Activated gamma-delta T cell (primary cell): ENCODE data around the gene C1orf185.
"Not testable (repeated sequence)": the region's sequence is repeated elsewhere in the genome, so short reads cannot be mapped to it uniquely, and the experiment has no call there.

Source experiments
- DNase-seq: peaks from one replicate; lab custom pipeline; 2025; lab: John Stamatoyannopoulos, UW

C1orf185 gene

DNA sequence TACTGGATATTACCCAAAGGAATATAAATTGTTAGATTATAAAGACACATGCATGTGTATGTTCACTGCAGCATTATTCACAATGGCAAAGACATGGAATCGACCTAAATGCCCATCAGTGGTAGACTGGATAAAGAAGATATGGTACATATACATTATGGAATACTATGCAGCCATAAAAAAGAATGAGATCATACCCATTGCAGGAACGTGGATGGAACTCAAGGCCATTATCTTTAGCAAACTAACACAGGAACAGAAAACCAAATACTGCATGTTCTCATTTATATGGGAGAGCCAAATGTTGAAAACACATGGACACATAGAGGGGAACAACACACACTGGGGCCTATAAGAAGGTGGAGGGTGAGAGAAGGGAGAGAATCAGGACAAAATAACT lies 35.7 kb downstream of the C1orf185 start:
- DNase-seq = not testable (repeated sequence)

- no peak for DNase-seq
These were observed 37.4 kb downstream of the C1orf185 start for GRCh38 chr1:51139474-51139873.

GRCh38 chr1:51147394-51147793 lies 45.4 kb downstream of the C1orf185 start:
- no peak for DNase-seq

DNA sequence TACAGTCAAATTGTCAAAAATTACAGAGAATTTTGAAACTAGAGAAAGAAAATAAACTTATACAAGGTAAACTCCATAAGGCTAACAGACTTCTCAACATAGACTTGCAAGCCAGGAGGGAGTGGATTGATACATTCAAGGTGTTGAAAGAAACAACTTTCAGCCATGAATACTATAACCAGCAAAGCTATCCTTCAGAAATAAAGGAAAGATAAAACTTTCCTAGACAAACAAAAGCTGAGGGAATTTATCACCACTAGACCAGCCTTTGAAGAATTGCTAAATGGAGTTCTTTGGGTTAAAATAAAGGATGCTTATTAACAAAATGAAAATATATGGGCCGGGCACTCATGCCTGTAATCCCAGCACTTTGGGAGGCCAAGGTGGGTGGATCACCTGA lies 52.7 kb downstream of the C1orf185 start:
- no peak for DNase-seq

DNA sequence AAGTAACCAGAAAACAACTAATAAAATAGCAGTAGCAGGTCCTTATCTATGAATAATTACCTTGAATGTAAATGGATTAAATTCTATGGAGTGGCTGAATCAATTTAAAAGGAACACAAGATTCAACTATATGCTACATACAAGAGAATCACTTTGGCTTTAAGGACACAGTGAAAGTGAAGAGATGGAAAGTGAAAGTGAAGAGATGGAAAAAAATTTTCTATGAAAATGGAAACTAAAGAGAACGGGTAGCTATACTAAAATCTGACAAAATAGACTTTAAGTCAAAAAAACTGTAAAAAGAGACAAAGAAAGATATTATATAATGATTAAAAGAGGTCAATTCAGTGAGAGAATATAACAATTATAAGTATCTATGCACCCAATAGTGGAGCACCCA lies 54.7 kb downstream of the C1orf185 start:
- DNase-seq = no peak

GRCh38 chr1:51157395-51157794 lies 55.4 kb downstream of the C1orf185 start:
- DNase-seq = no peak

DNA sequence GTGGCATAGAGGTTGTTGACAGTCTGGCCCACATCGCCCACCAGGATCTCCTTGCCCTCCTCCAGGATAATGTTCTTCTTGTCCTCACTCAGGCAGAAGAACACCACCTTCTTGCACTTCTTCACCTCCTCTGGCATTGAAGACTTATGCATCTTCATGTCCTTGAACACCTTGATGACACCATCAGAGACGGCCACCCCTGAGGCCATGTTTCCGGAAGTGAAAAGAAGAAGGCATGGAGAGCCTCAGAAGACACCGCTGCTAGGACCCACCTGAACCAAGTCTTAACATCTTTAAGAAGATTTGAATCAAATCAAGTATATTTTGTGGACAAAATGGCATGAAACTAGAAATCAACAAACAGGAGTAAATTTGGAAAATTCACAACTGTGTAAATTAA lies 56.2 kb downstream of the C1orf185 start:
- DNase-seq = no peak

GRCh38 chr1:51162560-51162959 lies 60.5 kb downstream of the C1orf185 start:
- DNase-seq = not testable (repeated sequence)

- DNase-seq = no peak
These were observed 63.5 kb downstream of the C1orf185 start for GRCh38 chr1:51165540-51165939.

DNA sequence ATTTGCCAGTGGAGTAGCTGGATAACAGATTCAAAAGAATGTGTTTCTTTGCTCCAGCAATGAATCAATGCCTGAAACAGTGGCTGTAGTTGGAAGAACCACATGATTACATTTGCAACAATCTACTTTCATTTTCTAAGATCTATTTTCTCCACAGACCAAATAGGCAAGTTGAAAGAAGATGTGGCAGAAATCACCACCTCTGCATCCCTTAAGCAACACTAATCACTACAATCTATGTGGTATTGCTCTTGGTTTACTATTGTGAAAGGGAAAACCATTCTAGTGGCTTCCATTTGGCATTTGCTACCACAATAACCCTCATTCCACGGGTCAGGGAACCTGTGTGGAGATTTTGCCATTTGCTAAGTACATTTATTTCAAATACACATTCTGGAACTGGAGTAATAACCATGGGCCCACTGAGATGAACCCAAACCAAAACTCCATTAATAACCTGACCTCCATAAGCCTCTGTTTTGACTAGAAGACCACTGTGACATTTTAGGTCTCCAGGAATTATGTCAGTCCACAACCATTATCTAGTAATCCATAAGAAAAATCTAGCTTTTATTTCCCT lies 66.3 kb downstream of the C1orf185 start:
- DNase-seq = no peak

GRCh38 chr1:51168936-51169335 lies 66.9 kb downstream of the C1orf185 start:
- no peak for DNase-seq

- no peak for DNase-seq
These were observed 68.3 kb downstream of the C1orf185 start for GRCh38 chr1:51170342-51170741.

- DNase-seq = no peak
These were observed 70.8 kb downstream of the C1orf185 start for GRCh38 chr1:51172811-51173210.

DNA sequence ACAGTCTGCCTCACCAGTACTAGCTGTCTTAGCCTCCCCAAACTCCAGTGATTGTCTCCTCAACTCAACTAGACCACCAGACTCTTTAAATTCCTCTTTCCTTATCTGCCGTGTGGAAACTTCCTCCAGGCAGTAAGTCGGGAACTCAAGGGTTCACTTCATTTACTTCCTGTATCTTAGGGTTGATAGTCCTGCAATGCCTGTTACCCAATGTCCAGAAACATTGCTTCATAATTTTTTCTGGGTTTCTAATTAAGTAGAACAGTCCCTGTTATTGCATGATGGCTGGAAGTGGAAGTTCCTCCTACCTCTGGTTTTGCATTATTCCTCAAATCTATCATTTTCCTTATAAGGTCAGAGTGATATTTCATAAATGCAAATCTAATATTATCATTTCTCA lies 73.2 kb downstream of the C1orf185 start:
- no peak for DNase-seq

GRCh38 chr1:51177988-51178387 lies 76.0 kb downstream of the C1orf185 start:
- DNase-seq = not testable (repeated sequence)

DNA sequence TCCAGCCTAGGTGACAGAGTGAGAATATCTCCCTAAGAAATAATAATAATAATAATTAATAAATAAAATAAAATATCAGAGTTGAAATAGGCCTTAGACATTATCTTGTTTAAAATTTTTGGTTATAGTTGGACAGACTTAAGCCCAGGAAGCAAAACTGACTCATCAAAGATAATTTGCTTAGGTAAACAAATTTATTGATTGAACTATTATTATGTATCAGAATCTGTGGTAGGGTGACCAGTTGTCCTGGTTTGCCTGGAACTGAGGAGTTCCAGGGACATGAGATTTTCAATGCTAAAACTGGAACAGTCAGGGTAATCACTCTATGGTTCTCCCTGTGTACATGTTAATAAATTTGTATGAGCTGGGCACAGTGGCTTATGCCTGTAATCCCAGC lies 86.2 kb downstream of the C1orf185 start:
- no peak for DNase-seq

- DNase-seq = no peak
These were observed 87.5 kb downstream of the C1orf185 start for GRCh38 chr1:51189421-51190073.

- DNase-seq = no peak
These were observed 88.9 kb downstream of the C1orf185 start for GRCh38 chr1:51190961-51191360.

DNA sequence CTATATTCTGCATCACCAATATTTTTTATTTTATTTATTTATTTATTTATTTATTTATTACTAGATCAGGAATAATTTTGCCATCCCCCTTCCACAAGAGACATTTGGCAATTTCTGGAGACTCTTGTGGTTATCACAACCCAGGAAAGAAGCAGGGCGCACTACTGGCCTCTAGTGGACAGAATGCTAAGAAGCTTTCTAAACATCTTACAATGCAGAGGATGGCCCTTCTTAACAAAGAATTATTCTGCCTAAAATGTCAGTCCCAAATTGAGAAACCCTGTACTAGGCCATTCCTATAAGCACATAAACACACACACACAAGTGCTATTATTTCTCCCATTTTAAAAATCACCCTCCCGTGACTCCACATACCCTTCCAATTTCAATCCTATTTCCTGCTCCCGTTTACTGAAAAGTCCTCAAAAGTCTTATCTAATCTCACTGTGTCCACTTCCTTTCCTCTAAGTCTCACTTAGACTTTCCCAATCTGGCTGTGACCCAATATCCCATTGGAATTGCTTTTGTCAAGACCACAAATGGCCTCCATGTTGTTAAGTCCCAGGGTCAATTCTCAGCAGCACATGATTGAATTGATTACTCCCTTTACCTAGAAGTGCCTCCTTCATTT lies 90.3 kb downstream of the C1orf185 start:
- DNase-seq = no peak

GRCh38 chr1:51193564-51193963 lies 91.5 kb downstream of the C1orf185 start:
- DNase-seq = no peak
